Pancreas (tissue), 10 donors: Measurements from ENCODE around the gene RALGAPB. TPM values are rescaled to one million over a fixed set of nuclear protein-coding genes. Genes with fewer than 3 reads are reported as not detected.

Source experiments
- ATAC-seq, 4 donors: fragments of 200-7000 bp; cut with Tn5 transposase; one replicate each; pipeline versions ENCODE4 v1.8.0 to v1.9.1; 2020; ENCODE audit warnings: mild to moderate bottlenecking in 4 of 4, moderate library complexity in 4 of 4
- DNase-seq, 6 donors: peaks; one replicate each; pipeline ENCODE4 v3.0.0-alpha.2; 2020
- FAIRE-seq: peaks from 2 replicates; lab custom pipeline; 2012; peaks lifted over from hg19 to GRCh38; lab: Jason Lieb, UNC
- H3K27ac ChIP-seq, 4 donors: fragments of 200-600 bp; sonication (generic); 1 replicate in 3 of 4; 2 replicates in 1 of 4; pipeline versions ENCODE4 v1.5.0 to v1.8.0; 2020
- H3K27me3 ChIP-seq, 4 donors: fragments of 200-600 bp; one replicate each; pipeline ENCODE4 v1.8.0; 2021
- H3K36me3 ChIP-seq, 3 donors: fragments of 200-600 bp; sonication (generic) in 1 of 3; one replicate each; pipeline versions ENCODE4 v1.5.0 to v1.8.0; 2020 to 2021
- H3K4me1 ChIP-seq, 3 donors: fragments of 200-600 bp; one replicate each; pipeline ENCODE4 v1.8.0; 2021
- H3K4me3 ChIP-seq, 4 donors: fragments of 200-600 bp; sonication (generic) in 2 of 4; one replicate each; pipeline versions ENCODE4 v1.5.0 to v1.8.0; 2020 to 2021
- H3K9me3 ChIP-seq, 4 donors: fragments of 200-600 bp; one replicate each; pipeline ENCODE4 v1.8.0; 2021
- WGBS, 2 donors: extraction: QIAGEN DNeasy Blood & Tissue Kit; methylation state at CpG; one replicate each; pipeline ENCODE4 v1.1.7; 2013; 5-methylcytosine and 5-hydroxymethylcytosine counted together
- intact Hi-C, 3 donors: fragments of 100-400 bp; cut with DNase I; formaldehyde crosslinking; loops; one replicate each; pipeline versions ENCODE4 v1.11.1 to v1.14.2; 2022
- polyA plus RNA-seq, 2 donors: library from polyadenylated mRNA; stranded (reverse); fragments of 200-250 nt; gene quantifications; one replicate each; pipeline ENCODE4 v1.2.3, GENCODE V29; 2013
- total RNA-seq, 6 donors: library from RNA; stranded (reverse); fragmentation: NEBNext Ultra II Directional in 4 of 6; extraction: Animal tissue kit (Norgen Biotek cat#: 25700) in 4 of 6; gene quantifications; one replicate each; pipeline versions ENCODE4 v1.2.1 to v1.2.4, GENCODE V29; 2021 to 2023
- TF ChIP-seq, protein P1 (sequence below), 4 donors: fragments of 200-600 bp; sonication (generic) in 3 of 4; IDR thresholded peaks; one replicate each; pipeline versions ENCODE4 v1.5.0 to v1.8.0; 2021; ENCODE audit warnings: antibody characterized with exemption in 4 of 4
- donor health status: healthy with polysubstance abuse.
- donor health status: DM: no; HTN: no; CAD: no; lungs with moderate emphysema.
- donor health status: DM: no; HTN: no; CAD: no.
- donor health status: control.
- donor health status: control.
- donor health status: Bipolar disorder and iron deficiency.
- donor health status: DM: yes; HTN: yes; CAD: no.
- donor health status: DM: no; HTN: no; CAD: no.
- donor health status: DM: no; HTN: no; CAD: no.
- donor health status: DM: yes; HTN: yes; CAD: no.

The RALGAPB gene
- total RNA-seq, result 10 to 100 TPM; 10.6 to 19.0 (median 11.3) TPM
- polyA plus RNA-seq, result 10 to 100 TPM in 1 of 2 donors, 1 to 10 TPM in 1; 6.5 to 11.8 TPM

DNA sequence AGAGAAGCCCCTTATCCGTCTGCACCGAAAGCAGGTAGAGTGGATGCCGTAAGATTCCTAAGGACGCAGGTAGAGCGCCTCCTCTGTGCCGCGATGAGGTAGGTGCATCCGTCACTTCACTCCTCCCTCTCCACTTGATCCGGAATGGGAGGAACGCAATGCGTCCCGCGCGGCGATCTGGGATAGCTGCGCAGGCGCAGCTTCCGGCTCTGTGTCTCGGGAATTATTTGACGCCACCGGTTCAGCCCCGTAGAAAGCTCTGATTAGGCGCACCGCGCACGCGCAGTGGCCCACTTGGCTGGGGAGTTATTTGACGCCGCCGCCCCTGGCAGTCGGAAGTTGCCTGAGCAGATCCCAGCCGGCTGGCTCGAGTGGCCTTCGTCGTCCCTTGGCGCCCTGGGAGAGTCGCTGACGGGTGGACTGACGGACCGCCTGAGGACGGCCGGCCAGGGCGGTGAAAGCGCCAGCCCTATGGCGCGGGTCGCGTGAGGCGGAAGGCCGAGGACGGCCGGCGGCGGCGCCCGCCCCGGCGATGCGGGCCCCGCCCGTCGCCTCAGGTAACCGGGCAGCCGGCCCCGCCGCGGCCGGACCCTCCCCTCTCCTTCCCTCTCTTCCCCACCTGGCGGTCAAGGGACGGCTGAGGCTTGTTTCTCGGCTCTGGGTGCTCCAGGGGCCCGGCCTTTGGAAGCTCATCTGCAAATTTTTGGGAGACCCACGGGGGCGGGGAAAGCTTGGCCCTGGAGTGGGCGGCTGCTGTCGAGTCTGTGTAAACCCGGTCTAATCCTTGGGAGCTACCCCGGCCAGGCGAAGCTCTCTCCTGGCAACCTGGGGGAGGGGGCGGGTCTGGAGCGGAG lies at the start of gene RALGAPB:
TSS of gene RALGAPB (plus strand) at position 331 of the 854 bp plus-strand sequence. CDS start 15,590 bp downstream, outside the sequence.
- Histone ChIP-seq H3K36me3 (no peaks in the 10 kb centered on the region), H3K4me3 (peak within 1 kb of the TSS; percentile 69 to 91 (median 78)), H3K27me3 (no peaks in the 10 kb centered on the region), H3K4me1 (peaks cover 8 to 21% (median 17%) of the 10 kb centered on the region in 3 donors), H3K9me3 (no peaks in the 10 kb centered on the region), H3K27ac (peak within 1 kb of the TSS; percentile 82 to 93 (median 85))
- FAIRE-seq (no peak), DNase-seq (peak; percentile 98 to 100 (median 100)), ATAC-seq (peak; percentile 97 to 99 (median 98))
- 0% methylated on average over 59 to 81 of the region's 81 CpGs for WGBS, 2 donors
- intact Hi-C loops, result no loop called here
- TF ChIP-seq, protein P1, sequence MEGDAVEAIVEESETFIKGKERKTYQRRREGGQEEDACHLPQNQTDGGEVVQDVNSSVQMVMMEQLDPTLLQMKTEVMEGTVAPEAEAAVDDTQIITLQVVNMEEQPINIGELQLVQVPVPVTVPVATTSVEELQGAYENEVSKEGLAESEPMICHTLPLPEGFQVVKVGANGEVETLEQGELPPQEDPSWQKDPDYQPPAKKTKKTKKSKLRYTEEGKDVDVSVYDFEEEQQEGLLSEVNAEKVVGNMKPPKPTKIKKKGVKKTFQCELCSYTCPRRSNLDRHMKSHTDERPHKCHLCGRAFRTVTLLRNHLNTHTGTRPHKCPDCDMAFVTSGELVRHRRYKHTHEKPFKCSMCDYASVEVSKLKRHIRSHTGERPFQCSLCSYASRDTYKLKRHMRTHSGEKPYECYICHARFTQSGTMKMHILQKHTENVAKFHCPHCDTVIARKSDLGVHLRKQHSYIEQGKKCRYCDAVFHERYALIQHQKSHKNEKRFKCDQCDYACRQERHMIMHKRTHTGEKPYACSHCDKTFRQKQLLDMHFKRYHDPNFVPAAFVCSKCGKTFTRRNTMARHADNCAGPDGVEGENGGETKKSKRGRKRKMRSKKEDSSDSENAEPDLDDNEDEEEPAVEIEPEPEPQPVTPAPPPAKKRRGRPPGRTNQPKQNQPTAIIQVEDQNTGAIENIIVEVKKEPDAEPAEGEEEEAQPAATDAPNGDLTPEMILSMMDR (IDR thresholded peaks at IDR 0.05), result peak in 1 of 4 donors; percentile 23

DNA sequence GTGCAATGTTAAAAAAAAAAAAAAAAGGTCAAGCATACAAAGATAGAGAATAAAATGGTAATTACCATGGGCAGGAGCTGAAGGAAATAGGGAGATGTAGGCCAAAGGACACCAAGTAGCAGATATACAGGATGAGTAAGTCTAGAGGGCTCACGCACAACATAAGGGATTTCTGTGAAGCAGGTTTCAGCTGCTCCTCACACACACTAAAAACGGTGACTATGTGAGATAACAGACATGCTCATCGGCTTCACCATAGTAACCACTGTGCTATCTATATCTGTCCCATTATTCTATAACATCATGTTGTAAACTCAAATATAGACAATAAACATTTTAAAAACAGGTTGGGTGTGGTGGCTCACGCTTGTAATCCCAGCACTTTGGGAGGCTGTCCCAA lies 49.1 kb upstream of the RALGAPB start:
- peaks cover 15 to 75% (median 59%) of the 10 kb centered on the region in 3 donors for H3K36me3 ChIP-seq
- no peak for ATAC-seq
- no peak overlapping the region for H3K27ac ChIP-seq
- no peaks in the 10 kb centered on the region for H3K27me3 ChIP-seq
- WGBS, 2 donors, result 82 to 88% methylated on average over 4 of the region's 4 CpGs
- no peaks in the 10 kb centered on the region for H3K4me1 ChIP-seq
- no peak for FAIRE-seq
- intact Hi-C loops, result no loop called here
- TF ChIP-seq, protein P1 (IDR thresholded peaks at IDR 0.05), result no peak
- H3K9me3 ChIP-seq, result no peaks in the 10 kb centered on the region
- no peak for DNase-seq
- no peak overlapping the region for H3K4me3 ChIP-seq

DNA sequence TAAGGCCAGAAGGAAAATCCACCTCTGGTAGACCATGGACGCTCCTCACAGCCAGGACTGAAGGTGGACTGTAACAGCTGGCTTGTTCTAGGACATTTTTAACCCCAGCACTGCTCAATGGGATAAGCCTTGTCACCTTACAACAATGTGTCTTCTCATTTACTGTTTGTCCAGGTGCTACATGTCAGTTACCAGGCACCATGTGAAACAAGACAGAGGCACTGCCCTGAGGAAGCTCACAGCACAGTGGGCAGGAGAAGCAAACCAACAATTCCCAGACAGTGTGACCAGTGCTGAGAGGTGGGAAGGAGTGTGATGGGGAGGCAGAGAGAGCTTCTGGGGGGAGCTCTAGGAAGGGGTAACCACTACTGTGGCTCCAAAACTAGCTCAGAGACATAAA lies 48.2 kb upstream of the RALGAPB start:
- H3K4me1 ChIP-seq, result no peaks in the 10 kb centered on the region
- no peaks in the 10 kb centered on the region for H3K27me3 ChIP-seq
- DNase-seq, result no peak
- TF ChIP-seq, protein P1 (IDR thresholded peaks at IDR 0.05), result no peak
- peaks cover 17 to 77% (median 67%) of the 10 kb centered on the region in 3 donors for H3K36me3 ChIP-seq
- ATAC-seq, result no peak
- no peak overlapping the region for H3K4me3 ChIP-seq
- WGBS, 2 donors, result 92 to 96% methylated on average over 1 of the region's 1 CpG
- no peaks in the 10 kb centered on the region for H3K9me3 ChIP-seq
- no peak overlapping the region for H3K27ac ChIP-seq
- intact Hi-C loops, result no loop called here
- no peak for FAIRE-seq

DNA sequence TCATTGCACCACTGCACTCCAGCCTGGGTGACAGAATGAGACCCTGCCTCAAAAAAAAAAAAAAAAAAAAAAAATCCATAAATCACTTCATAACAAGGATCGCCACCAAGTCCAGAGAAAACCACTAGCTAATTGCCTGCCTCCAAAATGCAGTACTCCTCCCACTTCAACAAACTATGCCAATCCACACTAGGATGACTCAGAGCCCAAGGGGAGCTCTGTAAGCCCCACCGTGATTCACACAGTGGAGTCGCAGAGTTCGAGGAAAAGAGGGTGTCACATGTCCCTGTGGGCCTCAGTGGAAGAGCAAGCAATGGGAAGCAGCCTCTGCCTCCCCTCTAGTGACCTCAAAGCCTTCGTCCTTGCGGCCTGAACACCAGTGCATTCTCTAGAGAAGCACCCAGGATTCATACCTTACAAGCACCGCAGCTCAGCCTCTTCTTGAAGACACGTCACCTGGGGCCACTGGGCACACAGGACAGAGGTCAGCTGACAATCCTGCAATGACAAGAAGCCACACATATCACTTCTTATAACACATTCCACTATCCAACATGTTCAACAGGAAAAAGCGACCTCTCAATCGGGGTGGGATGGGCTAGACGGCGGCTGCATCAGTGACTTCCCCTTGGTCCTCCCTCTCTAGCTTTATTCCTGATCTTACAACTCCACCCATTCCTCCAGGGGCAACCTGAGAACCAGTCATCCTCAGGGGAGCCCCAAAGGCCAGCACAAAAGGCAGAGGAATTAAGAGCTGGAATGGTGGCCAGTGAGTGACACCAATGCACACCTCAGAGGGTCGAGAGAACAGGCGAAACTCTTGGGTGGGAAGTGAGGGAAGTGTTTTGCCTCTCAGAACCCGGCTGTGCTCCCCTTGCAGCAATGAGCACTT lies 46.4 kb upstream of the RALGAPB start:
- WGBS, 2 donors, result 87 to 88% methylated on average over 15 of the region's 15 CpGs
- intact Hi-C loops, result no loop called here
- H3K27me3 ChIP-seq, result no peaks in the 10 kb centered on the region
- no peak overlapping the region for H3K27ac ChIP-seq
- no peaks in the 10 kb centered on the region for H3K4me1 ChIP-seq
- peaks cover 24 to 76% (median 66%) of the 10 kb centered on the region in 3 donors for H3K36me3 ChIP-seq
- TF ChIP-seq, protein P1 (IDR thresholded peaks at IDR 0.05), result no peak
- H3K4me3 ChIP-seq, result no peak overlapping the region
- peak in 2 of 4 donors; percentile 27 to 34 for ATAC-seq
- H3K9me3 ChIP-seq, result no peaks in the 10 kb centered on the region
- DNase-seq, result no peak
- FAIRE-seq, result no peak
